C4-2B (cell line): ENCODE results near the gene PRDM5.

Source experiments
- CTCF ChIP-seq: fragments of 450-650 bp; conservative IDR thresholded peaks from 2 replicates; pipeline ENCODE4 v1.5.1; 2017; ENCODE audit warnings: mild to moderate bottlenecking
- ZFX ChIP-seq: fragments of 450-650 bp; IDR thresholded peaks from 2 replicates; pipeline ENCODE4 v1.6.1; 2017

- TF ChIP-seq CTCF: no peak
- TF ChIP-seq ZFX: no peak
These were observed 18.0 kb upstream of the PRDM5 start for GRCh38 chr4:120940547-120940946.
